ENCODE measurements around the gene TASP1. TPM values are rescaled to one million over a fixed set of nuclear protein-coding genes. Genes with fewer than 3 reads are reported as not detected.

TASP1 gene
- total and polyA plus RNA-seq, 2 donors = 19.9 to 23.3 TPM

DNA sequence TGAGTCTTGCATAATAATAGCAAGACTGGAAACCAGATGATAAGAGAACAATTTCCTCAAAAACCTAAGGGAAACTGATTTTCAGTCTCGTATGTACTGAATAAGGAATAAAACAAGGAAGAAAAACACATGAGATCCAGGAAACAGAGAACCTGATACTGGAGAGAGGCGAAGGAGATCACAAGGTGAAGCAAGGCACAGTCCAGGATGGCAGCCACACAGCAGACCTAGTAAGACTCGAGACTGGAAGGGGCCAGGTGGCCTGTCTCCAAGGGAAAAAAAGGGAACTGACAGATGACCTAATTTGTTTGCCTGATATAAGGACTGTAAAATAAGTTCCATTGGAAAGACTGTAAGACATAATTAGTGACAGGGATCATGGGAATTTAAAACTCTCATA is 71.1 kb downstream of the TASP1 start:
- DNase-seq (ENCODE audit: low read depth in 6 of 9, low spot score in 9 of 9) = no peak
- no peaks in the 10 kb centered on the region for H3K9me3 ChIP-seq (ENCODE audit: control insufficient read depth in 2 of 2, insufficient read depth in 1 of 2, low read length in 1 of 2)
- WGBS = 79% methylated on average over 3 of the region's 3 CpGs
- H3K27ac ChIP-seq (ENCODE audit: low read depth in 1 of 2, low read length in 1 of 2) = no peak overlapping the region
- H3K4me3 ChIP-seq (ENCODE audit: low read length in 2 of 2) = no peak overlapping the region
- H3K36me3 ChIP-seq (ENCODE audit: control insufficient read depth in 2 of 2, insufficient read depth in 2 of 2, low read length in 1 of 2) = peaks cover 6 to 7% of the 10 kb centered on the region in 2 donors
- no peaks in the 10 kb centered on the region for H3K27me3 ChIP-seq (ENCODE audit: control insufficient read depth in 2 of 2, insufficient read depth in 1 of 2, low read length in 1 of 2)
- no peaks in the 10 kb centered on the region for H3K4me1 ChIP-seq (ENCODE audit: control insufficient read depth in 2 of 2, insufficient read depth in 2 of 2, low read length in 2 of 2)

DNA sequence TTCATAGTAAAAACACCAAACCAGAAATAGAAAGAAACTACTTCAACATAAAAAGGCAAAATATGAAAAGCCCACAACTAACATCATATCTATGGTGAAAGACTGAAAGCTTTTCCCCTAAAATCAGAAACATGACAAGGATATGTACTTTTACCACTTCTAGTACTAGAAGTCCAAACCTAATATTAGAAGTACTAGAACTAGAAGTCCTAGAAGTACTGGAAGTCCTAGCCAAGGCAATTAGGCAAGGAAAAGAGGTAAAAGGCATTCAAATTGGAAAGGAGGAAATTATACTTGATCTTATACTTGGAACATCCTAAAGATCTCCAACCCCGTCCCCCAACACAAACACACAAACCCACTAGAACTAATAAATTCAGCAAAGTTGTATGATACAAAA is 74.9 kb downstream of the TASP1 start:
- no peak for DNase-seq (ENCODE audit: low read depth in 6 of 9, low spot score in 9 of 9)
- Histone ChIP-seq H3K9me3 (ENCODE audit: control insufficient read depth in 2 of 2, insufficient read depth in 1 of 2, low read length in 1 of 2) (no peaks in the 10 kb centered on the region), H3K4me1 (ENCODE audit: control insufficient read depth in 2 of 2, insufficient read depth in 2 of 2, low read length in 2 of 2) (no peaks in the 10 kb centered on the region), H3K4me3 (ENCODE audit: low read length in 2 of 2) (no peak overlapping the region), H3K27me3 (ENCODE audit: control insufficient read depth in 2 of 2, insufficient read depth in 1 of 2, low read length in 1 of 2) (no peaks in the 10 kb centered on the region), H3K27ac (ENCODE audit: low read depth in 1 of 2, low read length in 1 of 2) (no peak overlapping the region), H3K36me3 (ENCODE audit: control insufficient read depth in 2 of 2, insufficient read depth in 2 of 2, low read length in 1 of 2) (peaks cover 6 to 7% of the 10 kb centered on the region in 2 donors)
- 96% methylated on average over 1 of the region's 1 CpG for WGBS

DNA sequence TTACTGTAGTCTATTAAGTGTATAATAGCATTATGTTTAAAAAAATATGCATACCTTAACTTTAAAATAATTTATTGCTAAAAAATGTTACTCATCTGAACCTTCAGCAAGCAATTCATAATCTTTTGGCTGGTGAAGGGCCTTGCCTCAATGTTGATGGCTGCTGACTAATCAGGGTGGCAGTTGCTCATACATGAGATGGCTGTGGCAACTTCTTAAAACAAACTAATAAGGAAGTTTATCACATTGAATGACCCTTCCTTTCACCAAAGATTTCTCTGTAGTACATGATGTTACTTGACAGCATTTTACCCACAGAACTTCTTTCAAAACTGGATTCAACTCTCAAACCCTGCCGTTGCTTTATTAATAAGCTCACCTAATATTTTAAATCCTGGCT is 84.0 kb downstream of the TASP1 start:
- Histone ChIP-seq H3K9me3 (ENCODE audit: control insufficient read depth in 2 of 2, insufficient read depth in 1 of 2, low read length in 1 of 2) (no peaks in the 10 kb centered on the region), H3K27me3 (ENCODE audit: control insufficient read depth in 2 of 2, insufficient read depth in 1 of 2, low read length in 1 of 2) (no peaks in the 10 kb centered on the region), H3K27ac (ENCODE audit: low read depth in 1 of 2, low read length in 1 of 2) (no peak overlapping the region), H3K4me3 (ENCODE audit: low read length in 2 of 2) (no peak overlapping the region), H3K4me1 (ENCODE audit: control insufficient read depth in 2 of 2, insufficient read depth in 2 of 2, low read length in 2 of 2) (no peaks in the 10 kb centered on the region), H3K36me3 (ENCODE audit: control insufficient read depth in 2 of 2, insufficient read depth in 2 of 2, low read length in 1 of 2) (peaks cover 3 to 8% of the 10 kb centered on the region in 2 donors)
- 100% methylated on average over 1 of the region's 1 CpG for WGBS
- no peak for DNase-seq (ENCODE audit: low read depth in 6 of 9, low spot score in 9 of 9)

DNA sequence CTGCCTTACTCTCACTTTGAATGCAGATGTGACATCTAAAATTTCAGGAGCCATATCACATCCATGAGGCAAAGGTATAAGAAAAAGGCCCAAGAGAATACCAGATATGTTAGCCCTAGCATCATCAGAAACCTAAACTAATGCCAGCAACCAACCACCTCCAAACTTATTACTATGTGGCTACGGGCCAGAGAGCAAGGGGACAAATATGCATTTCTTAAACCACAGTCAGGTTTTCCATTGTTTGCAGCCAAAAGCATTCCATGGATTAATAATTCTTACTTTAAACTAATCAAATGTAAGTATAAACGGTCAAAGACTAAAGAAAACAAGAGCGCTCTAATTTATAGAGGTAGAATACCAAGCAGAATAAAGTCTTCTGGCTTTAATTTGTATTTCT is 84.7 kb downstream of the TASP1 start:
- Histone ChIP-seq H3K27me3 (ENCODE audit: control insufficient read depth in 2 of 2, insufficient read depth in 1 of 2, low read length in 1 of 2) (no peaks in the 10 kb centered on the region), H3K9me3 (ENCODE audit: control insufficient read depth in 2 of 2, insufficient read depth in 1 of 2, low read length in 1 of 2) (no peaks in the 10 kb centered on the region), H3K36me3 (ENCODE audit: control insufficient read depth in 2 of 2, insufficient read depth in 2 of 2, low read length in 1 of 2) (peaks cover 3 to 8% of the 10 kb centered on the region in 2 donors), H3K4me3 (ENCODE audit: low read length in 2 of 2) (no peak overlapping the region), H3K4me1 (ENCODE audit: control insufficient read depth in 2 of 2, insufficient read depth in 2 of 2, low read length in 2 of 2) (no peaks in the 10 kb centered on the region), H3K27ac (ENCODE audit: low read depth in 1 of 2, low read length in 1 of 2) (no peak overlapping the region)
- DNase-seq (ENCODE audit: low read depth in 6 of 9, low spot score in 9 of 9) = no peak
- WGBS = 98% methylated on average over 3 of the region's 3 CpGs

DNA sequence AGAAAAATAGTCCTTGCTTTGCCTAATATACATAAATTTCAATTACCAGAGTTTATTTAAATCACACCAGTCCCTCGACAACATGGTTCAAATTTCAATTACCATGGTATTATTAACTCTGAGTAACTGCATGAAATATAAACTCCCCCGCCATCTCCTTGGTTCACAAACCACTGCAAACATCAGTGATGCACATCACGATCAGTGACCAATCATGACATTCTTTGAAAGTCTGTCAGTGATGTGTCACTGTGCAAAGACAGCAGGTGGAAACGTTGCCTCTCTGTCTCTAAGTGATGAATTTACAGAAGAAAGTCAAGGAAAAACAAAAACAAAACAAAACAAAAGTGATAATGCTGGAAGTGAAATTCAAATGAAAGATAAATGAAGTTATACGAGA is 86.7 kb downstream of the TASP1 start:
- Histone ChIP-seq H3K27ac (ENCODE audit: low read depth in 1 of 2, low read length in 1 of 2) (no peak overlapping the region), H3K27me3 (ENCODE audit: control insufficient read depth in 2 of 2, insufficient read depth in 1 of 2, low read length in 1 of 2) (no peaks in the 10 kb centered on the region), H3K4me3 (ENCODE audit: low read length in 2 of 2) (no peak overlapping the region), H3K4me1 (ENCODE audit: control insufficient read depth in 2 of 2, insufficient read depth in 2 of 2, low read length in 2 of 2) (no peaks in the 10 kb centered on the region), H3K9me3 (ENCODE audit: control insufficient read depth in 2 of 2, insufficient read depth in 1 of 2, low read length in 1 of 2) (no peaks in the 10 kb centered on the region), H3K36me3 (ENCODE audit: control insufficient read depth in 2 of 2, insufficient read depth in 2 of 2, low read length in 1 of 2) (peaks cover 0 to 12% of the 10 kb centered on the region in 2 donors)
- no peak for DNase-seq (ENCODE audit: low read depth in 6 of 9, low spot score in 9 of 9)
- WGBS = 93% methylated on average over 5 of the region's 5 CpGs

DNA sequence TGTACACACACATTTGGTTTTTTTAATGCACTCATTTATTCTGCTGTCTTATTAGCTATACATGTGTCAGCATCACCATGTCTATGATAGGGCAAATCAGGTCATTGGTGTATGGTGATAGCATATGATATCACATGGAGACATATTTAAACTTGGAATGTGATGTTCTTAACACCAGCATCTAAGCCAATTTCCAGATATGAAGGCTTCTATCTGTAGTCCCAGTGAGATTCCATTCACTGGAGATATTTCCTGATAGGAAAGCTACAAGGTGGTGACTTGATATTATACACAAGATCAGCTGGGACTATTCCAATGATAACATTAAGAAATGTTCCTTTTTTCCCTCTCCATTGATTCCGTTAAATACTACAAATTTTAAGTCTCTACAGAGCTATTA is 89.3 kb downstream of the TASP1 start:
- Histone ChIP-seq H3K9me3 (ENCODE audit: control insufficient read depth in 2 of 2, insufficient read depth in 1 of 2, low read length in 1 of 2) (no peaks in the 10 kb centered on the region), H3K4me1 (ENCODE audit: control insufficient read depth in 2 of 2, insufficient read depth in 2 of 2, low read length in 2 of 2) (no peaks in the 10 kb centered on the region)
- WGBS = 98% methylated on average over 1 of the region's 1 CpG

DNA sequence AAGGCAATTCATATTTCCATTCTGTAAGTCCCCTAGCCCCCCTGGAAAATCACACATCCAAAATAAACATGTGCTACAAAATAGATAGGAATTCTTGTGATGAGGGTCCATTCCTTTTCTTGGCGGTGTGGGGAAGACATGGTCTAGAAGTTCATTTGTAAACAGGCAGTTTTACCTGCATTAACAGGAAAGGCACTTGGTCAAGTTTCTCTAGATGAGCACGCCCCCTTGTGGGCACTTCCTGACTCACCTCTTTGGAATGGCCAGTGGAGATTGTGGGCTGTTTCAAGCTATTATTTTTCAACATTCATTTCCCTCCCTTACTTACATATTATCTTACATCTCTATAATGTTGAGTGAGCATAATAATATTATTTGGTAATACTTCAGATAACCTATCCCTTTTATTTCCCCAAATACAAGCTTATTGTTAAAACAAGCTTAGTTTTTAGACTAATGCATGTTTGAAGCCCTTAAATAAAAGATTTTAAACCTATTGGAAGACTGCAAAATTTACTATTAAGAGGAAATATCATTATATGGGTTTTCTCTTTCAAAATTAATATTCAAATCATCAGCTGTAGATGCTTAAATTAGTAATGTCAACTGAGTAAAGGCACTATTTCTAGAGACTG is 92.1 kb downstream of the TASP1 start:
- H3K4me3 ChIP-seq (ENCODE audit: low read length in 2 of 2) = no peak overlapping the region
- H3K4me1 ChIP-seq (ENCODE audit: control insufficient read depth in 2 of 2, insufficient read depth in 2 of 2, low read length in 2 of 2) = no peaks in the 10 kb centered on the region
- no peaks in the 10 kb centered on the region for H3K9me3 ChIP-seq (ENCODE audit: control insufficient read depth in 2 of 2, insufficient read depth in 1 of 2, low read length in 1 of 2)
- WGBS = 41% methylated on average over 2 of the region's 2 CpGs
- no peak overlapping the region for H3K27ac ChIP-seq (ENCODE audit: low read depth in 1 of 2, low read length in 1 of 2)
- peaks cover 0 to 4% of the 10 kb centered on the region in 2 donors for H3K36me3 ChIP-seq (ENCODE audit: control insufficient read depth in 2 of 2, insufficient read depth in 2 of 2, low read length in 1 of 2)
- no peaks in the 10 kb centered on the region for H3K27me3 ChIP-seq (ENCODE audit: control insufficient read depth in 2 of 2, insufficient read depth in 1 of 2, low read length in 1 of 2)
- peak; percentile 32 to 86 (median 60) for DNase-seq (ENCODE audit: low read depth in 6 of 9, low spot score in 9 of 9)

More for the DNA sequence above, 89.3 kb downstream of the TASP1 start:
- Histone ChIP-seq H3K27me3 (ENCODE audit: control insufficient read depth in 2 of 2, insufficient read depth in 1 of 2, low read length in 1 of 2) (no peaks in the 10 kb centered on the region), H3K36me3 (ENCODE audit: control insufficient read depth in 2 of 2, insufficient read depth in 2 of 2, low read length in 1 of 2) (peaks cover 0 to 6% of the 10 kb centered on the region in 2 donors), H3K4me3 (ENCODE audit: low read length in 2 of 2) (no peak overlapping the region), H3K27ac (ENCODE audit: low read depth in 1 of 2, low read length in 1 of 2) (no peak overlapping the region)
- no peak for DNase-seq (ENCODE audit: low read depth in 6 of 9, low spot score in 9 of 9)

DNA sequence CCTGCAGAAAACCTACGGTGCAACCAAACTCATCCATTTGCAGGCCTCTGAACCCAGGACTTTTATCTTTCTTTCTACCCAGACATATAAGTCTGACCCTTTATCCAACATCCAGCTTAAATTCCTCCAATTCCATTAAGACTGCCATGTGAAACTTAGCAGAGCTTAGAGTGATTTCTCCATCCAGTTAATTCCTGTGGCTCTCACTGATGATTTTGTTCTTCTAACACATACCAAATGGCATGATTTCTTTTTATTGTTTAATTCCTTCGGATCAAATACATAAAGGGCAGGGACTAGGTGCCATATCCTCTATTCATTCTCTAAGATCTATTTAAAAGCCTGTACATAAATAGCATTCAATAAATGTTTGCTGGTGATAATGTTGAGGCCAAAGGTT is 92.9 kb downstream of the TASP1 start:
- 98% methylated on average over 2 of the region's 2 CpGs for WGBS

DNA sequence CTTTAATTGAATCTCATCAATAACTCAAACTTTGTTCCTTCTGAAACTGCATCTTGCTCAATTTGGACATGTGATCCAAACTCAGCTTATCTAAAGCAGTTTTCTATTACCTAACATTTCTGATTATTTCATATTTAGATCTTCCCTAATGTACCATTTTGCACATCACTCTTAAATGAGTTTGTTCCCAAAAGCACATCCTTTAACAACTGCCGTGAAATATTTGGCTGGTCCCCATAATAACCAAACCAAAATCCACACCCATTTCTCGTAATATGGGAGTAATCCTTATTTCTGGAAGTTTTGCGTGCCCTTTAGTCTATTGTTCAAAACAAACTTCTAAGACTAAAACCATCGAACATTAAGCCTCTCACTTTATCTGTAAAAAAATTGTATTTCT is 94.9 kb downstream of the TASP1 start:
- WGBS = over 99% methylated on average over 4 of the region's 4 CpGs
- no peaks in the 10 kb centered on the region for H3K9me3 ChIP-seq (ENCODE audit: control insufficient read depth in 2 of 2, insufficient read depth in 1 of 2, low read length in 1 of 2)
- no peak overlapping the region for H3K4me3 ChIP-seq (ENCODE audit: low read length in 2 of 2)
- H3K27me3 ChIP-seq (ENCODE audit: control insufficient read depth in 2 of 2, insufficient read depth in 1 of 2, low read length in 1 of 2) = no peaks in the 10 kb centered on the region
- no peak overlapping the region for H3K27ac ChIP-seq (ENCODE audit: low read depth in 1 of 2, low read length in 1 of 2)
- H3K4me1 ChIP-seq (ENCODE audit: control insufficient read depth in 2 of 2, insufficient read depth in 2 of 2, low read length in 2 of 2) = no peaks in the 10 kb centered on the region
- peaks cover 0 to 4% of the 10 kb centered on the region in 2 donors for H3K36me3 ChIP-seq (ENCODE audit: control insufficient read depth in 2 of 2, insufficient read depth in 2 of 2, low read length in 1 of 2)
- no peak for DNase-seq (ENCODE audit: low read depth in 6 of 9, low spot score in 9 of 9)

More for the DNA sequence above, 92.9 kb downstream of the TASP1 start:
- H3K27me3 ChIP-seq (ENCODE audit: control insufficient read depth in 2 of 2, insufficient read depth in 1 of 2, low read length in 1 of 2) = no peaks in the 10 kb centered on the region
- no peak overlapping the region for H3K4me3 ChIP-seq (ENCODE audit: low read length in 2 of 2)
- H3K27ac ChIP-seq (ENCODE audit: low read depth in 1 of 2, low read length in 1 of 2) = no peak overlapping the region
- DNase-seq (ENCODE audit: low read depth in 6 of 9, low spot score in 9 of 9) = no peak
- no peaks in the 10 kb centered on the region for H3K9me3 ChIP-seq (ENCODE audit: control insufficient read depth in 2 of 2, insufficient read depth in 1 of 2, low read length in 1 of 2)
- no peaks in the 10 kb centered on the region for H3K4me1 ChIP-seq (ENCODE audit: control insufficient read depth in 2 of 2, insufficient read depth in 2 of 2, low read length in 2 of 2)
- peaks cover 0 to 4% of the 10 kb centered on the region in 2 donors for H3K36me3 ChIP-seq (ENCODE audit: control insufficient read depth in 2 of 2, insufficient read depth in 2 of 2, low read length in 1 of 2)

Measured in thymus (tissue), 11 donors.